ENCODE data around the gene CDK5R2. TPM values are rescaled to one million over a fixed set of nuclear protein-coding genes. Genes with fewer than 3 reads are reported as not detected.

CDK5R2 gene
- total and polyA plus RNA-seq, 2 of the 13 experiments (the other 11 are each of a cell fraction or from before 2014, with no cell fraction given): not detected

DNA sequence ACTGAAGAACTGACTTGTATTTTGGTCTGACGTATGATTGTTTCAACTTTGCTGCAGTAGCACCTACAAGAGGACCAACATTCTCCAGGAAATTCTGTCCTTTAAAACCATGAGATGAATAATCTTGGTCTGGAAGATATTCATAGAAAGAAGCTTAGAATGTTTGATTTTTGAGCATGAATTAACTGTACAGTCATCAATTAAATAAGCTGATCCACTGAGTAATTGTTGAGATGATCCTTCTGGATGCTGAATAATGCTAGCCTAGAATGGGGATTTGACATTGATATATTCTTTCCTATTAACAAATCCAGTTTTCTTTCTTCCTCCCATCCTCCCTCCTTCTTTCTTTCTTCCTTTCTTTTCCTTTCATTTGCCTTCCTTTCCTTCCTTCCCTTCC is 39.0 kb upstream of the CDK5R2 start:
- Histone ChIP-seq H3K9ac (ENCODE audit: insufficient read depth, low read depth, low read length) (no peak overlapping the region), H3K4me3 (replicated peaks in 1 of 3; ENCODE audit: insufficient read depth in 1 of 3, low read depth in 2 of 3, low read length in 3 of 3) (no peak overlapping the region), H3K4me2 (ENCODE audit: low read depth, low read length) (no peak overlapping the region), H3K27ac (ENCODE audit: extremely low read length, insufficient read depth, low read length) (no peak overlapping the region), H3K9me3 (ENCODE audit: low read length) (peaks cover 9% of the 10 kb centered on the region), H4K20me1 (ENCODE audit: insufficient read depth, low read length) (no peaks in the 10 kb centered on the region), H3K79me2 (ENCODE audit: insufficient read depth, low read length) (no peaks in the 10 kb centered on the region), H3K4me1 (ENCODE audit: insufficient read depth, low read length) (no peaks in the 10 kb centered on the region), H2AFZ (ENCODE audit: low read length) (no peak overlapping the region), H3K36me3 (replicated peaks in 1 of 2; ENCODE audit: control insufficient read depth in 1 of 2, insufficient read depth in 2 of 2, low read length in 2 of 2) (no peaks in the 10 kb centered on the region), H3K27me3 (ENCODE audit: control insufficient read depth in 1 of 2, insufficient read depth in 2 of 2, low read length in 2 of 2) (no peaks in the 10 kb centered on the region)
- intact Hi-C loops (cut with micrococcal nuclease; ENCODE audit: unreplicated experiment): no loop called here
- TF ChIP-seq RFXANK (CRISPR knock-in tag; IDR thresholded peaks at IDR 0.05) (no peak), TGIF2 (CRISPR knock-in tag; IDR thresholded peaks at IDR 0.05) (no peak), MAFF (IDR thresholded peaks at IDR 0.05; ENCODE audit: low read depth, low read length) (peak; percentile 55; the same call in 1 of the 2 replicates), ZFX (CRISPR knock-in tag; IDR thresholded peaks at IDR 0.05; ENCODE audit: low read depth) (no peak), MAFK (conservative IDR thresholded peaks at IDR 0.05 in 1 of 2, IDR thresholded peaks at IDR 0.05 in 1 of 2; ENCODE audit: low read length in 2 of 2) (peak in 1 of 2 experiments; percentile 65; a peak in 2 of 4 replicates), ZNF530 (CRISPR knock-in tag; IDR thresholded peaks at IDR 0.05; ENCODE audit: low read depth) (no peak), ZNF138 (CRISPR knock-in tag; IDR thresholded peaks at IDR 0.05; ENCODE audit: low read depth) (no peak), IRX3 (CRISPR knock-in tag; IDR thresholded peaks at IDR 0.05; ENCODE audit: borderline replicate concordance, low read depth) (no peak), ZSCAN12 (CRISPR knock-in tag; IDR thresholded peaks at IDR 0.05) (no peak), RAD51 (IDR thresholded peaks at IDR 0.05; ENCODE audit: borderline replicate concordance) (no peak), MED8 (CRISPR knock-in tag; IDR thresholded peaks at IDR 0.05; ENCODE audit: insufficient replicate concordance) (no peak), ZFYVE20 (CRISPR knock-in tag; IDR thresholded peaks at IDR 0.05; ENCODE audit: borderline replicate concordance, low read depth) (no peak), ZFAT (CRISPR knock-in tag; conservative IDR thresholded peaks at IDR 0.05) (no peak), TCF12 (IDR thresholded peaks at IDR 0.05) (no peak), TCF12 (CRISPR knock-in tag; IDR thresholded peaks at IDR 0.05) (no peak), POLR2G (IDR thresholded peaks at IDR 0.05; ENCODE audit: low read depth, low read length) (no peak)
- TF ChIP-seq, protein P1, sequence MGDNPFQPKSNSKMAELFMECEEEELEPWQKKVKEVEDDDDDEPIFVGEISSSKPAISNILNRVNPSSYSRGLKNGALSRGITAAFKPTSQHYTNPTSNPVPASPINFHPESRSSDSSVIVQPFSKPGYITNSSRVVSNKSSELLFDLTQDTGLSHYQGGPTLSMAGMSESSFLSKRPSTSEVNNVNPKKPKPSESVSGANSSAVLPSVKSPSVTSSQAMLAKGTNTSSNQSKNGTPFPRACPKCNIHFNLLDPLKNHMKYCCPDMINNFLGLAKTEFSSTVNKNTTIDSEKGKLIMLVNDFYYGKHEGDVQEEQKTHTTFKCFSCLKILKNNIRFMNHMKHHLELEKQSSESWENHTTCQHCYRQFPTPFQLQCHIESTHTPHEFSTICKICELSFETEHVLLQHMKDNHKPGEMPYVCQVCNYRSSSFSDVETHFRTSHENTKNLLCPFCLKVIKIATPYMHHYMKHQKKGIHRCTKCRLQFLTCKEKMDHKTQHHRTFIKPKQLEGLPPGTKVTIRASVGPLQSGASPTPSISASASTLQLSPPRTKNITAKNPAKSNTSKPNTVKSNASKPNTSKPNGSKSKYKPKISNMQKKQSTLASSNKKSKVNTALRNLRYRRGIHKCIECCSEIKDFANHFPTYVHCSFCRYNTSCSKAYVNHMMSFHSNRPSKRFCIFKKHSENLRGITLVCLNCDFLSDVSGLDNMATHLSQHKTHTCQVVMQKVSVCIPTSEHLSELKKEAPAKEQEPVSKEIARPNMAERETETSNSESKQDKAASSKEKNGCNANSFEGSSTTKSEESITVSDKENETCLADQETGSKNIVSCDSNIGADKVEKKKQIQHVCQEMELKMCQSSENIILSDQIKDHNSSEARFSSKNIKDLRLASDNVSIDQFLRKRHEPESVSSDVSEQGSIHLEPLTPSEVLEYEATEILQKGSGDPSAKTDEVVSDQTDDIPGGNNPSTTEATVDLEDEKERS (CRISPR knock-in tag; IDR thresholded peaks at IDR 0.05): no peak
- TF ChIP-seq, protein P2, sequence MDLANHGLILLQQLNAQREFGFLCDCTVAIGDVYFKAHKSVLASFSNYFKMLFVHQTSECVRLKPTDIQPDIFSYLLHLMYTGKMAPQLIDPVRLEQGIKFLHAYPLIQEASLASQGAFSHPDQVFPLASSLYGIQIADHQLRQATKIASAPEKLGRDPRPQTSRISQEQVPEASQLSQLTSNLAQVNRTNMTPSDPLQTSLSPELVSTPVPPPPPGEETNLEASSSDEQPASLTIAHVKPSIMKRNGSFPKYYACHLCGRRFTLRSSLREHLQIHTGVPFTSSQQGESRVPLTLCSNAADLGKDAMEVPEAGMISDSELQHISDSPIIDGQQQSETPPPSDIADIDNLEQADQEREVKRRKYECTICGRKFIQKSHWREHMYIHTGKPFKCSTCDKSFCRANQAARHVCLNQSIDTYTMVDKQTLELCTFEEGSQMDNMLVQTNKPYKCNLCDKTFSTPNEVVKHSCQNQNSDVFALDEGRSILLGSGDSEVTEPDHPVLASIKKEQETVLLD (CRISPR knock-in tag; IDR thresholded peaks at IDR 0.05; ENCODE audit: low read depth): no peak
- DNase-seq (ENCODE audit: low spot score) (no peak), FAIRE-seq (no peak), ATAC-seq (no peak)
- CTCF ChIA-PET (ENCODE audit: low intra/inter-chr PET ratio, low total read pairs): no interaction called here
- WGBS (ENCODE audit: low lambda C conversion rate): 95% methylated on average over 1 of the region's 1 CpG
- POLR2A ChIA-PET: no interaction called here
- in situ Hi-C loops (cut with HindIII; ENCODE audit: extremely low pct_ligation_motif_present, low pct_unique_long_range_greater_than_20kb): no loop called here
- no TSS peak for BruUV-seq (replicated peaks)
